ENCODE results near the gene SYNM.

The SYNM gene

GRCh38 chr15:99138491-99138982, 33.7 kb downstream of the SYNM start:
- no peak overlapping the region for H3K9ac ChIP-seq (ENCODE audit: low read length)
- H3K36me3 ChIP-seq (ENCODE audit: control insufficient read depth, insufficient read depth, low read length, severe bottlenecking) = peaks cover 15% of the 10 kb centered on the region
- H3K27me3 ChIP-seq (replicated peaks; ENCODE audit: control insufficient read depth, insufficient read depth, low read length) = no peaks in the 10 kb centered on the region
- H3K4me1 ChIP-seq (ENCODE audit: control insufficient read depth, insufficient read depth, low read length) = peaks cover 21% of the 10 kb centered on the region
- DNase-seq (ENCODE audit: low read depth) = no peak
- no peaks in the 10 kb centered on the region for H3K9me3 ChIP-seq (ENCODE audit: control insufficient read depth, low read length)
- H3K4me3 ChIP-seq (ENCODE audit: low read length) = no peak overlapping the region

DNA sequence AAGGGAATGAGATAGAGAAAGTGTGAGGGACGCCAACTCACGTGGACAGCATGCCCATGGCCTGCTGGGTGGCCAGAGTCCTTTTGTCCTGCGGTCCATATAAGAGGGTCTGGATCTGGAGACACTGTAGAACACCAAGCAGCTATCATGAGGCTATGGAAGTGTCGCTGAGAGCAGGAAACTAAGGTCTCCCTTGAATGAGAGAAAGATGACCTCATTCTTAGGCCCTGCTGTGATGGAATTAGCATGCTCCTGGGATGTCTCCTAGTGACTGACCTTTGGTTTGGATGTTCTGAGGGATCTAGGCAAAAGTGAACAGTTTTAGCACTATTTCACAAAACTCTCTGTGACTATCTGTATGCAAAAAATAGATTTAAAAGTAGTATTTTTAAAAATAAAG, 34.4 kb downstream of the SYNM start:
- Histone ChIP-seq H3K9ac (ENCODE audit: low read length) (peak overlapping the region; percentile 36), H3K36me3 (ENCODE audit: control insufficient read depth, insufficient read depth, low read length, severe bottlenecking) (peaks cover 15% of the 10 kb centered on the region), H3K4me3 (ENCODE audit: low read length) (no peak overlapping the region), H3K27me3 (replicated peaks; ENCODE audit: control insufficient read depth, insufficient read depth, low read length) (no peaks in the 10 kb centered on the region), H3K4me1 (ENCODE audit: control insufficient read depth, insufficient read depth, low read length) (peaks cover 29% of the 10 kb centered on the region), H3K9me3 (ENCODE audit: control insufficient read depth, low read length) (no peaks in the 10 kb centered on the region)
- no peak for DNase-seq (ENCODE audit: low read depth)

DNA sequence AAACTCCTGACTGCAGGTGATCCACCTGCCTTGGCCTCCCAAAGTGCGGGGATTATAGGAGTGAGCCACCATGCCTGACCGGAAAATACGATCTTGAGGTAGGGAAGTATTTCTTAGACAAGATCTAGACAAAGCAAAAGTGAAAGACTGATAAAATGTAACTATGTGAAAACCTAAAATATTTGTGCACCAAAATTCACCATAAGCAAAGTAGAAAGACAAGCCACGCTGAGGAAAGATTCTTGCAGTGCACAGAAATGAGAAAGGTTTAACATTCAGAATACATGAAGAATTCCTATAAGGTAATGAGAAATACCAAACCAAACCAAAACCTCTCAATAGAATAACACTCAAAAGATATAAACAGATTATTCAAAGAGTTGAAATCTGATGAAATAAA, 35.7 kb downstream of the SYNM start:
- Histone ChIP-seq H3K27me3 (replicated peaks; ENCODE audit: control insufficient read depth, insufficient read depth, low read length) (no peaks in the 10 kb centered on the region), H3K4me1 (ENCODE audit: control insufficient read depth, insufficient read depth, low read length) (peaks cover 34% of the 10 kb centered on the region), H3K9ac (ENCODE audit: low read length) (no peak overlapping the region), H3K9me3 (ENCODE audit: control insufficient read depth, low read length) (no peaks in the 10 kb centered on the region), H3K4me3 (ENCODE audit: low read length) (no peak overlapping the region), H3K36me3 (ENCODE audit: control insufficient read depth, insufficient read depth, low read length, severe bottlenecking) (peaks cover 15% of the 10 kb centered on the region)
- DNase-seq (ENCODE audit: low read depth) = no peak

- Histone ChIP-seq H3K9ac (ENCODE audit: low read length) (no peak overlapping the region), H3K36me3 (ENCODE audit: control insufficient read depth, insufficient read depth, low read length, severe bottlenecking) (peaks cover 10% of the 10 kb centered on the region), H3K9me3 (ENCODE audit: control insufficient read depth, low read length) (no peaks in the 10 kb centered on the region), H3K4me3 (ENCODE audit: low read length) (no peak overlapping the region), H3K27me3 (replicated peaks; ENCODE audit: control insufficient read depth, insufficient read depth, low read length) (no peaks in the 10 kb centered on the region), H3K4me1 (ENCODE audit: control insufficient read depth, insufficient read depth, low read length) (peaks cover 34% of the 10 kb centered on the region)
- DNase-seq (ENCODE audit: low read depth) = no peak
Observed at GRCh38 chr15:99141943-99142342, 37.1 kb downstream of the SYNM start.

GRCh38 chr15:99142562-99142961, 37.7 kb downstream of the SYNM start:
- Histone ChIP-seq H3K9ac (ENCODE audit: low read length) (no peak overlapping the region), H3K27me3 (replicated peaks; ENCODE audit: control insufficient read depth, insufficient read depth, low read length) (no peaks in the 10 kb centered on the region), H3K4me3 (ENCODE audit: low read length) (no peak overlapping the region), H3K9me3 (ENCODE audit: control insufficient read depth, low read length) (no peaks in the 10 kb centered on the region), H3K4me1 (ENCODE audit: control insufficient read depth, insufficient read depth, low read length) (peaks cover 34% of the 10 kb centered on the region), H3K36me3 (ENCODE audit: control insufficient read depth, insufficient read depth, low read length, severe bottlenecking) (peaks cover 3% of the 10 kb centered on the region)
- DNase-seq (ENCODE audit: low read depth) = no peak

DNA sequence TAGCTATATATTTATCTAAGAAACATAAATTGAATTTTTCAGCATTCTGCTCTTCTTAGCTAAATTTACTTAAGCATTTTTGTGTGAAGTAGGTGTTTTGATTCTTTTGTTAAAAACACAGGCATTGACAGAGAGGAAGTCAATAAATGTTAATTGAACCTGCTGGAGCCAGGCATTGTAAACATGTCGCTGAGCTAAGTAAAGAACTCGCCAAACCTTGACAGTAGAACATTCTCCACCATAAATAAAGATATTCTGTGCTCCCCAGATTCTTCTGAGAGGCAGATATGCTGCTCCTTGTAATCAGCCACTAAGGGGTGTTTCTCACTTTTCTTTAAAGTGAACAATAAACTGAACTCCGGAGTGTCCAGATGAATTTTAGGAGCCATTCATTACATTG, 38.4 kb downstream of the SYNM start:
- no peaks in the 10 kb centered on the region for H3K36me3 ChIP-seq (ENCODE audit: control insufficient read depth, insufficient read depth, low read length, severe bottlenecking)
- H3K27me3 ChIP-seq (replicated peaks; ENCODE audit: control insufficient read depth, insufficient read depth, low read length) = no peaks in the 10 kb centered on the region
- peak overlapping the region; percentile 40 for H3K4me3 ChIP-seq (ENCODE audit: low read length)
- H3K9me3 ChIP-seq (ENCODE audit: control insufficient read depth, low read length) = no peaks in the 10 kb centered on the region
- peaks cover 34% of the 10 kb centered on the region for H3K4me1 ChIP-seq (ENCODE audit: control insufficient read depth, insufficient read depth, low read length)
- DNase-seq (ENCODE audit: low read depth) = no peak
- peak overlapping the region; percentile 65 for H3K9ac ChIP-seq (ENCODE audit: low read length)

- Histone ChIP-seq H3K36me3 (ENCODE audit: control insufficient read depth, insufficient read depth, low read length, severe bottlenecking) (peaks cover 7% of the 10 kb centered on the region), H3K27me3 (replicated peaks; ENCODE audit: control insufficient read depth, insufficient read depth, low read length) (no peaks in the 10 kb centered on the region), H3K9me3 (ENCODE audit: control insufficient read depth, low read length) (no peaks in the 10 kb centered on the region), H3K4me1 (ENCODE audit: control insufficient read depth, insufficient read depth, low read length) (peaks cover 32% of the 10 kb centered on the region), H3K9ac (ENCODE audit: low read length) (peak overlapping the region; percentile 65), H3K4me3 (ENCODE audit: low read length) (peak overlapping the region; percentile 40)
- peak; percentile 78 for DNase-seq (ENCODE audit: low read depth)
Observed at GRCh38 chr15:99143655-99144610, 39.1 kb downstream of the SYNM start.

- Histone ChIP-seq H3K9ac (ENCODE audit: low read length) (no peak overlapping the region), H3K4me1 (ENCODE audit: control insufficient read depth, insufficient read depth, low read length) (peaks cover 22% of the 10 kb centered on the region), H3K36me3 (ENCODE audit: control insufficient read depth, insufficient read depth, low read length, severe bottlenecking) (peaks cover 14% of the 10 kb centered on the region), H3K9me3 (ENCODE audit: control insufficient read depth, low read length) (no peaks in the 10 kb centered on the region), H3K4me3 (ENCODE audit: low read length) (no peak overlapping the region), H3K27me3 (replicated peaks; ENCODE audit: control insufficient read depth, insufficient read depth, low read length) (no peaks in the 10 kb centered on the region)
- no peak for DNase-seq (ENCODE audit: low read depth)
Observed at GRCh38 chr15:99145005-99145404, 40.1 kb downstream of the SYNM start.

GRCh38 chr15:99145778-99146177, 40.9 kb downstream of the SYNM start:
- H3K4me3 ChIP-seq (ENCODE audit: low read length) = no peak overlapping the region

DNA sequence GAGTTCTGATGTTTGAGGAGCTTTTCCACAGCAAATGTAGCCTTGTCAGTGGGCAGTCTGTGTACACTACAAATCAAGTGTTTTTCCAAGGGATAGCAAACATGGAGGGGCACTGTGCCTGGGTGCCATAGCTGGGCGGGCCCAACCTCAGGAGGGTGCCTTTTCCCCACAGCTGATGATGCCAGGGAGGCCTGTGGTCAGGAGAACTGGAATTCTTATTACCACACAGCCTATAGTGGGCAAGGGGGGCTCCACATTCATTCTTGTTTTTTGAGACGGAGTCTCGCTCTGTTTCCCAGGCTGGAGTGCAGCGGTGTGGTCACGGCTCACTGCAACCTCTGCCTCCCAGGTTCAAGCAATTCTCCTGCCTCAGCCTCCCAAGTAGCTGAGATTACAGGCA, 41.8 kb downstream of the SYNM start:
- DNase-seq (ENCODE audit: low read depth) = no peak
- no peak overlapping the region for H3K9ac ChIP-seq (ENCODE audit: low read length)
- peaks cover 25% of the 10 kb centered on the region for H3K36me3 ChIP-seq (ENCODE audit: control insufficient read depth, insufficient read depth, low read length, severe bottlenecking)
- H3K4me3 ChIP-seq (ENCODE audit: low read length) = no peak overlapping the region
- peaks cover 21% of the 10 kb centered on the region for H3K4me1 ChIP-seq (ENCODE audit: control insufficient read depth, insufficient read depth, low read length)
- no peaks in the 10 kb centered on the region for H3K27me3 ChIP-seq (replicated peaks; ENCODE audit: control insufficient read depth, insufficient read depth, low read length)
- H3K9me3 ChIP-seq (ENCODE audit: control insufficient read depth, low read length) = no peaks in the 10 kb centered on the region

More at GRCh38 chr15:99145778-99146177, 40.9 kb downstream of the SYNM start:
- no peaks in the 10 kb centered on the region for H3K9me3 ChIP-seq (ENCODE audit: control insufficient read depth, low read length)
- H3K4me1 ChIP-seq (ENCODE audit: control insufficient read depth, insufficient read depth, low read length) = peaks cover 21% of the 10 kb centered on the region
- DNase-seq (ENCODE audit: low read depth) = no peak
- no peaks in the 10 kb centered on the region for H3K27me3 ChIP-seq (replicated peaks; ENCODE audit: control insufficient read depth, insufficient read depth, low read length)
- H3K9ac ChIP-seq (ENCODE audit: low read length) = no peak overlapping the region
- peaks cover 16% of the 10 kb centered on the region for H3K36me3 ChIP-seq (ENCODE audit: control insufficient read depth, insufficient read depth, low read length, severe bottlenecking)

GRCh38 chr15:99148851-99149276, 44.0 kb downstream of the SYNM start:
- Histone ChIP-seq H3K9ac (ENCODE audit: low read length) (no peak overlapping the region), H3K4me3 (ENCODE audit: low read length) (no peak overlapping the region), H3K27me3 (replicated peaks; ENCODE audit: control insufficient read depth, insufficient read depth, low read length) (no peaks in the 10 kb centered on the region), H3K9me3 (ENCODE audit: control insufficient read depth, low read length) (no peaks in the 10 kb centered on the region), H3K4me1 (ENCODE audit: control insufficient read depth, insufficient read depth, low read length) (peaks cover 9% of the 10 kb centered on the region), H3K36me3 (ENCODE audit: control insufficient read depth, insufficient read depth, low read length, severe bottlenecking) (peaks cover 30% of the 10 kb centered on the region)
- no peak for DNase-seq (ENCODE audit: low read depth)
